NCI-H1092 (cell line): Measurements from ENCODE around the gene POLQ.
"Not testable (repeated sequence)": the region's sequence is repeated elsewhere in the genome, so short reads cannot be mapped to it uniquely, and the experiment has no call there.

Source experiments
- DNase-seq: peaks from one replicate; lab custom pipeline; 2025; lab: John Stamatoyannopoulos, UW

Gene POLQ

DNA sequence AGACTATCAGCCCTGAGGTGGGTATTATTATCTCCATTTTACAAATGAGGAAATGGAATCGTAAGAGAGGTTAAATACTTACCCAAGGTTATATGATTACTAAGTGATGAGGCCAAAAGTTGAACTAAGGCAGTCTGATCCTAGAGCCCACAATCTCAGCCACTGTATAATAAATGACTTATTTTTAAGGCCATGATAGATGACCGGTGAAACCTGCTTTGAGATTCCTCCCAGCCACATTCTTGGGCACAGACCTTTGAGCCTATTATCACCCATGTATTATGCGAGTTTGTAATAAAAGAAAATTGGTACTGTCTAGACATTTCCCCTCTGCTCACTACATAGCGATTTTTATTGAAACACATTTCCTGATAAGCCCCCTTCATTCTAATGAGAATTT, 37.4 kb downstream of the POLQ start:
- DNase-seq: no peak

DNA sequence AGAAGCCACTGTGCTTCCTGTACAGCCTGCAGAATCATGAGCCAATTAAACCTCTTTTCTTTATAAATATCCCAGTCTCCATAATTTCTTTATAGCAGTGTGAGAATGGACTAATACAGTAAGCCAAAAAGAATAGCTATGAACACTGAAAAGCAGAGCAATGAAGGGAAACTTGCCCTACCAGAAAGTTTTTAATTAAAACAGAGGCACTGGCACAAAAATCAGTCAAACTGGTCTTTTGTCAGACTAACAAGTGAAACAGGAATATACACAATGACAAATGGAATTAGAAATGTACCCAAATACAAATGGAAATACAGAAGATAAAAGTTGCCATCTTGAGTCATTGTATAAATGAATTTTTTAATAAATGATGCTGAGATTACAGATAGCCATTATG, 40.5 kb downstream of the POLQ start:
- DNase-seq: no peak

DNA sequence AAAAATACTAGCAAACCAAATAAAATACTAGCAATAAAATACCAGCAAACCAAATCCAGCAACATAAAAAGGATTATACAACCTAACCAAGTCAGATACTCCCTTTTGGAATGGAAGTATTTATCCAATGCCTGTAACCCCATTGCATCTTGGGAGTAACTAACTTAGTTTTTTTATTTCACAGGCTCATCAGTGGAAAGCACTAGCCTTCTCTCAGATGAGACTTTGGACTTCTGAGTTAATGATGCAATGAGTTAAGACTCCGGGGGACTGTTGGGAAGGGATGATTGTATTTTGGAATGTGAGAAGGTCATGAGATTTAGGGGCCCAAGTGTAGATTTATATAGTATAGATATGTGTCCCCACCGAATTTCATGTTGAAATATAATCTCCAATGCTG, 41.2 kb downstream of the POLQ start:
- DNase-seq: no peak

DNA sequence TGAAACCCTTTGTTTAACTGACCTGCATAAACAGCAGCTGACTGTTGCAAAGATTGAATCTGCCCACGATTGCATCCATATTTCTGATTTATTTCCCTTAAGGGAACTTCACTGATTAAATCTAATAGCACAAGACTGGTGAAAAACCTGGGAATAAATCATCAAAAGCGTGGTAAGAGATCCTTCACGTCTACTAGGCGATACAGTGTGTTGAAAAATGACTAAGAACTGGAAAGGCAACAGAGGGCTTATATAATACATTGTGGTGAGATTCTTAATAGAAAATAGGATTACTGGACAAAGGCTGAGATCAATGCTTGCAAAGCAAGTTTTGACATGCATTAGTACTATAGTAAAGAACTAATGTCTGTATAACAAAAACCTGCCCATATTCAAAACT, 49.0 kb downstream of the POLQ start:
- DNase-seq: no peak

DNA sequence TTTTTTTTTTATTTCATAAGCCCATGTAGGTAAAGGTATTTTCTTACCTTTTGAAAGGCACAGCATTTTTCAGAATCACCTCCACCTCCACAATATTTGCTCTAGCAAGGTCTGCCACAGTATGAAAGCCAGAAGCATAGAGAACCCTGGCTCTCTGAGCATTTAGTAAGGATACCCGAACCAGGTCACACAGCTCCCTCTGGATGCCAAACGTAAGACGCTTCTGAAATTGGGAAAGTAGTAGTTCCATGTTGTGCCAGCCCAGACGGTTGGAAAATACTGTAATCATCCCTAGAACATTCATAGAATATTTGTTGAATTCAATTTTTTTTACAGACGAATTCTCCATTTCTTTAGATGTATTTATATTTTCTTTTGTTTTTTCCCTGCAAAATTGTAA, 52.4 kb downstream of the POLQ start:
- no peak for DNase-seq

DNA sequence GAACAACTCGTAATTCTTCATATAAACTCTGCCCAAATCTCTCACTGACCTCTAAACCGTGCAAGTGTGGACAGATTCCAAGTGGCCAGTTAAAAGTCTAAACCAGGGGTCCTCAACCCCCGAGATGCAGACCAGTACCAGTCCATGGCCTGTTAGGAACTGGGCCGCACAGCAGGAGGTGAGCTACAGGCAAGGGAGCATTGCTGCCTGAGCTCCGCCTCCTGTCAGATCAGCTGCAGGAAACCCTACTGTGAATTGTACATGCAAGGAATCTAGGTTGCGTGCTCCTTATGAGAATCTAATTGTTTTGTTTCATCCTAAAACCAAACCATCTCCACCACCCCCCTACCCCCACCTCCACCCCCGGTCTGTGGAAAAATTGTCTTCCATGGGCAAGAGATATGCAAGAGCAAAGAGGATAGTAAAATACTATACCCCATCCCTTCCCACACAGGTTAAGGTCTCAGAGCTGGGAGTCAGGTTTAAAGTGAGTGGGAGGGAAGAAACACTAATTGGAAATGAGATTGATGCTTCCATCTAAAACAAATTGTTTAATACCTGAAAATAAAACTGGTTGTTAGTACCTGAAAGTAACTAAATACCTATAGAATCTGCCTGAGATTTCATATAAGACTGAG, 54.0 kb downstream of the POLQ start:
- no peak for DNase-seq

DNA sequence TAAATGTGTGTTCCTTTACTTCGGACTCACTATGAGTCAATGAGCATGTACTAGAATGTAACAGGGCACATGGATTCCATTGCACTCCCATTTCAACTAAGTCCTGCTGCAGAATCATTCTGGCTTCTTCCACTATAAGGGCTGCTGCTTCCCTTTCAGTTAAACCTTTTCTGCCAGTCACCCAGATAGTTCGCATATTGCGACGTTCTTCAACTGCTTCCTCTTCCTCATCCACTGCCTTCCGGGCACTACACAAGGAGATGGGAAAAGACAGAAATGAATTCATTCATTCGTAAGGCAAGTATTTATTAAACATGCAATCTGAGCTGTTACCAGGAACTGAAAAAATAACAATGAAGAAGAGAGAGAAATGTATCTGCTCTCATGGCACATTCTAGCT, 55.6 kb downstream of the POLQ start:
- no peak for DNase-seq

DNA sequence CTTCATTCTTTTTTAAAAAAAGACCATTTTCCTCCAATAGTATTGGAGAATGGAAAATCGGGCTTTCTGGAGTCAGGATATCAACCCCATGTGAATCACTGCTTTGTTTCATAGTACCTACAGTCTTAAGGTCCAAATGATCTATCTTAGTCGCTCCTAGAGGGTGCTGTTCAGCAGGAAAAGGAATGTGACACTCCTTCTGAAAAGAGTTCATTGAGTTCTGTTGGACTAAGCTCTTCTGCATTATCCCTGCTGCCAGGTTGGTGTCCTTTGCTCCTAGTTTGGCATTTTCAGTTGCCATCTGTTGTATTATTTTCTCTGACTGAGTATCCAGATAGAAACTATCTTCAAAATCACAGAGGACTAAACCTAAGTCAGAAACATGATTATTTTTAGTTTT, 57.2 kb downstream of the POLQ start:
- DNase-seq: no peak

DNA sequence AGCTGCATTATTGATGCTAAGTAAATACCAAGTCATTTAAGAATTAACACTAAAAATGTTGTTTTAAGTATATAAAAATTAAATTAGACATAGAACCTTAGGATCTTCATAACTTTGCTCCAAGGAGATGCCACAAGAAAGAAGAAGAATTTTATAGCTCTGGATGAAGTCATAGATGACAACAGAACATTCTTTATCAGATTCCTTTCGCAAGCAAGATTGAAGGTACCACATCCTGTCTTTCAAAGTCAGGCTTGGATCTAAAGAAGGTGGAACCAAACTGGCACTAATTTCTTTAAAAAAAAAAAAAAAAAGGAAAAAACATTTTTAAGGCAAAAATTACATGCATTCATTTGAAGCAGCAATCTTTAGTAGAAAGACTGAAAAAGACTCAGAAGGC, 62.5 kb downstream of the POLQ start:
- no peak for DNase-seq

DNA sequence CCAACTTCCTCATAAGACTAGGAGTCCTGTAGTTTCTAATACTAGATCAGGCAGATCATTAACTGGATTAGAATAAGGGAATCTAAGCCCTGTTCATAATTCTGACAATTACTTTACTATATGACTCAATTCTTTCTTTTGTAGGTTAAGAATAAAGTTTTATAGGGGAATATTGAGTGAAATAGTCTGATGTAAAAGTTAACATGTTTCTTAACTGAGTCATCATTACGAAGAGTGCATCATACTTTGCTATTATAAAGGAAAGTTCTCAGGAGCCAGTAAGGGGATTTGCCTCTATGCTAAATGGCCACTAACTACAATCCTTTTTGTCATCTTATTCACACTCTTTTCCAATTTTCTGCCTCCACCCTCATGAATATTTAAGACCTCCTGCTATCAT, 63.1 kb downstream of the POLQ start:
- DNase-seq: no peak

DNA sequence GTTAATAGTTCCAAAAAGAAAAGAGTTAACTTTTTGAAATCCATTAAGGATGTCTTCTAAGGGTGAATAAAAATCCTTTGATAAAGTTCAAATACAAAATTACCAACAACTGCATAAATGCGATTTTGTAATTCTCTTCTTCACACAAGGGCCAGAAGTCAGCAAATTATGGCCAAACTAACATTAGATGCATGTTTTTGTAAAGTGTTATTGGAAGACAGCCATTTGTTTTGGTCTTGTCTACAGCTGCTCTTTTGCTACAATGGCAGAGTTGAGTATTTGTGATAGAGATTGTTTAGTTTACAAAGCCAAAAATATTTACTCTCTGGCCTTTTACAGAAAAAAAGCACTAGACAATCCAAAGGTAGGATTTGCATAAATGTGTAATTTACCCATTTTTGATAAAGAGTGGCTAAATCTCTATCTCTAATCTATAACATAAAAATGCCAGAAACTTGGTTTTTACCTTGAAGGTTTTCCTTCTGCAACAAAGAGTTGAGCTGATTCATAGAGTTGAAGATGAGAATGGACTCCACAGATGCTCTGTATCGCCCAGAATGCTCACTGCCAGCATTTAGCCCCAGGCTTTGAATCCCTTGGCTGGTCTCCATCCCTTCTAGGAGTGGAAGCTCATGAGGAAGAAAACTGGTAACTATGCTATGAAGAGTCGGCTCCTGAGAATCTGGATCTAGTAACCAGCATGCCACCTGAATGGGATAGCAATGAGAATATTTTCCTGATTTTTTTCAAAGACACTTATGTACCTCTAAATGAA, 64.5 kb downstream of the POLQ start:
- no peak for DNase-seq

DNA sequence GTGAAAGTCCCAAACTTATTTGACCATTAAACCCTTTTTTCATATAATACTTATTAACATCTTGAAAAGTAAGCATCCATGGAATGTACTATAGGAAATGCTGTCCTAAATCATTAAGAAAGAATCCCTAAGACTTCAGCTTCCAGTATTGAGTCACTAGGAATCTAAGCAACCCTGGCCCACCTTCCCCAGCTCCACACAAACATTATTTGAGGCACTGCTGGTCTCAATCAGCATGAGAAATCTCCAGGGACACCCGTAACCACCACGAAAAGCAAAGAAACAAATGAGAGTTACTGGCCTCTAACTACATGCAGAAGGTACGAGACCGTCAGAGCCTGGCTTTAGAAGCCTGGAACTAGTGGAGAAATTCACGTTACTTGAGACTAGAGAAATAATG, 68.2 kb downstream of the POLQ start:
- DNase-seq: no peak

DNA sequence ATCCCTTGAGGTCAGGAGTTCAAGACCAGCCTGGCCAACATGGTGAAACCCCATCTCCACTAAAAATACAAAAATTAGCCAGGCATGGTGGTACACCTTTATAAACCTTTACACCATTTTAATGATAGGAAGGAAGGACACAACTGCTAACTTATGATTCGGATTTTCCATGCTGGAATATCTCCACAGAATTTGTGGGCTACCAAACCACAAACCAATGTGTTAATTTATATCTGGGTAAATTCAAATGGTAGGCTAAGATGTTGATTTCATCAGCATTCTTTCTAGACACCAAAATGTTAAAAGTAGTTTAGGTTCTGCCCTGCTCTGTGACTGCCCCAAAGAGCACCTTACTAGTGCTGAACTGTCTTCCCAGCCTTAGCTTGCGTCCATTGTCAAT, 72.8 kb downstream of the POLQ start:
- no peak for DNase-seq

DNA sequence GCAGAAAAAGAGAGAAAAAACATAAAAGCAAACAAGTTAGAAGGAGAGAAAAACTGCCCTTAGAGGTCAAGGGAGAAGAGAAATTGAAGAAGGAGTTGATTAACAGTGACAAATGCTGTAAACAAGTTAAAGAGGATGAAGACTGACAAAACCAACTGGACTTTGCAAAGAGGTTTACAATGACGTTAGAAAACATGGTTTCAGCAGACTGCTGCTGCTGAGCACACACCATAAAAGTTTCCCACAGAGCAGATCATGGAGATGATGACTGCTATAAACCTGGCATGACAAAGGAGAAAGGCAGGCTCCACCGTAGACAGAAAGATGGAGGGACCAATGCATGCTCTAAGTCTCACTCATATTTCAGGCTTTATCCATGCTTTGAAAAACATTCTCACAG, 78.7 kb downstream of the POLQ start:
- no peak for DNase-seq

DNA sequence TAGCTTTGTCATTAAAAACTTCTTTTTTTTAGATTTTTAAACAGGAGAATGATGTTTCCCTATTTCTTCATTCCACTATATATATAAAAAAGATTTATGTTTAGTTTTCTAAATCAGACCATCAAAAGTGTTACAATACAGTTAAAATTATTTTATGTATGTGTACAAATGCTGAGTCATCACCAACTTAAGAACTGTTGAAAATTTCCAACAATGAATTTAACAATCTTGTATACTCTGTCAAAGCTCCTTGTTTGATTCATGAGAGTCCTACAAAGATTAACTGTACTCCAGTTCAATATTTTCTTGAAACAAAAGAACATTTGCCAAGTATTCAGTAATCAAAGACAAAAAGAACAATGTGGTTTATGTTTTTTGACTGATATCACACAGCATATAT, 82.0 kb downstream of the POLQ start:
- DNase-seq: no peak

DNA sequence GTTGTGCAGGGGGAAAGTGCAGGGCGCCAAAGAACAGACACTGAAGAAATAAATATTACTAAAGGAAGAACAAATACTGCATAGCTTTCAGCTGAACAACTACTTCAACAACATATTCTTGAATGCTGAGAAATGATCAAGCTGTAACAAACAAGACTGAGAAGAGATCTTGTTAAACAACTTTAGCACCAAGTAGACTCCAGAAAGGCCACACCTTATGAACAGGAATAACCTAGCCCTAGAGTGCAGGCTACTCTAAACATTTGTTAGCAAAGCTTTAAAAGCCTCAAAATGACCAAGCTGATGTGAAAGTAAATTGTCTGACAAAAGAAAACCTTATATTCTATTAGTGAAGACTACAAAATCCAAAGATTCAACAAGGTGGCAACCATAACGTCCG, 83.2 kb downstream of the POLQ start:
- DNase-seq: no peak

DNA sequence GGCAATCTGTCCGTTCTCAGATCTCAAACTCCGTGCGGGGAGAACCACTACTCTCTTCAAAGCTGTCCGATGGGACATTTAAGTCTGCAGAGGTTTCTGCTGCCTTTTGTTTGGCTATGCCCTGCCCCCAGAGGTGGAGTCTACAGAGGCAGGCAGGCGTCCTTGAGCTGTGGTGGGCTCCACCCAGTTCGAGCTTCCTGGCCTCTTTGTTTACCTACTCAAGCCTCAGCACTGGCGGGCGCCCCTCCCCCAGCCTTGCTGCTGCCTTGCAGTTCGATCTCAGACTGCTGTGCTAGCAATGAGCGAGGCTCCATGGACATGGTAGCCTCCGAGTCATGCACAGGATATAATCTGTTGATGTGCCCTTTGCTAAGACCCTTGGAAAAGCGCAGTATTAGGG, 94.0 kb downstream of the POLQ start:
- not testable (repeated sequence) for DNase-seq

DNA sequence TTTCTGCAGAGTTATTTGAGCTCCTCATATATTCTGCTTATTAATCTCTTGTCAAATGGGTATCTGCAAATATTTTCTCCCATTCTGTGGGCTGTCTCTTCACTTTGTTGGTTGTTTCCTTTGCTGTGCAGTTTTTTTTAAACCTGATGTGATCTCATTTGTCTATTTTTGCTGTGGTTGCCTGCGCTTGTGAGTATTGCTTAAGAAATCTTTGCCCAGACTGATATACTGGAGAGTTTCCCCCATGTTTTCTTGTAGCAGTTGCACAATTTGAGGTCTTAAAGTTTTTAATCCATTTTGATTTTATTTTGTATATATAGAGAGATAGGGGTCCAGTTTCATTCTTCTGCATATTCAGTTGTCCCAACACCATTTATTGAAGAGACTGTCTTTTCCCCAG, 102.3 kb downstream of the POLQ start:
- no peak for DNase-seq

DNA sequence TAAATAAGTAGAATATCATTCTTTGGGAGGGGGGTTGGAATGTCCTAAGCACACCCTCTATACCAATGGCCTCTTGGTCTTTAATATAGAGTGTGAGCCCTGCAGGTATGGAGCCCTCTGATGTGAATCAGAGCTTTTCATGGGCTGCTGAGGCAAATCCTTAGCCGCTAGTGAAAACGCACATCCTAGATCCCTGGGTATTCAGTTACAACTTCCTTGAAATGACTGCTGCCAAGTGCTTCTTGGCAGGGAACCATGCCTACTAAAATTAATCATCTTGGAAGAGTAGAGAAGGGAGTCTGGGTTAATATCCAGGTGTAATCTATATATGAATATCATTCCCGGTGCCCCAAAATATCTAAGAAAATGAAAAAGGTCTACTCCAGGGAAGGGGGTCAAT, 109.1 kb downstream of the POLQ start:
- DNase-seq: no peak

DNA sequence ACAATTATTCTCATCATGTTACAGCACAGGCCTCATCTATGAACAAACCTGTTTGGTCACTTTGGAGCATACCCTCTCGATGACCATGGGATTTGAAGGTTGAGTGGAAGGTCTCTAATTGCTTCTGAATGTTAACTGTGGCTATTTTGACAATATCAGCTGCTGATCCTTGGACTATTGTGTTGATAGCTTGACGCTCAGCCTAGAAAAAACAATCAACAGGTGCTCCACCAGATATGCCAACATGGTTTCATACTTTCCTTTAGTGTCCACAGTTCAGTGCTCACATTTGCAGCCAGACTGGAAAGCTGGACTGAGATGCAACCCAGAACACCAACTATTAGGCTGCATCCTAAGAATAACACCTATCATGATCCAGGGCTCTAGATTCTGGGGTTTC, 109.7 kb downstream of the POLQ start:
- DNase-seq: no peak

DNA sequence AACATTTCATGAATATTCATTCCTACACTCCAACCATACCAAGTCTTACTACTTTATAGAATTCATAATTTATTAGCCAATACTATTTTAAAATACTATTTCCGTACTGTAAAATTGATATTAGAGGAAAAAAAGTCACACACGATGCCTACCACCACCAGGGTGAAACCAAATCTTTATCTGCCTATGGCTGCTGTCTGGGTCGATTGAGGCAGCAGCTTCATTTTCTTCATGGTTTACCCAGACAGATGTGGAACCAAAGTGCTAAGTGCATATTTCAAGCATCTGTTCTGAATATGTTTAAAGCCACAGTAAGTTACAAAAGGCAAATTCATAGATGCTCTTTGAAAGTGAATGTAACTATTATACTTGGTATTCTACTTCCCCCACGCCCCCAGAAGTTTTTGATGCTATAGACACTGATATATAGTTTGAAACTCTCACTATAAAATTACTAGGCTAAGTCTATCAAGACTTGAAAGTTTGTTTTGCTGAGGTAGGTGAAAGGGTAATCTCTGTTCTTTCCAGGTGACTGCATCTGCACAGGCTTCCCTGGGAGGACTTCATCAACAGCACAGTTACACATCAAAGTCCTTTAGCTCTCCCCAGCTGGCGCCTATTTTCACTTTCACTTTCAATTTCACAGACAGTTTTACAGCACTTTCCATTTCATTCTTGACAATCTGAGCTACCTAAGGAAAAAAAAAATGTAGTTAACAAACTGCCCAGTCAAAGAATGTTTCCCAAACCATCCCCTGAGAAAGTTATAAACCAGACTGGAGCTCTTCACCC, 113.9 kb downstream of the POLQ start:
- DNase-seq: no peak

DNA sequence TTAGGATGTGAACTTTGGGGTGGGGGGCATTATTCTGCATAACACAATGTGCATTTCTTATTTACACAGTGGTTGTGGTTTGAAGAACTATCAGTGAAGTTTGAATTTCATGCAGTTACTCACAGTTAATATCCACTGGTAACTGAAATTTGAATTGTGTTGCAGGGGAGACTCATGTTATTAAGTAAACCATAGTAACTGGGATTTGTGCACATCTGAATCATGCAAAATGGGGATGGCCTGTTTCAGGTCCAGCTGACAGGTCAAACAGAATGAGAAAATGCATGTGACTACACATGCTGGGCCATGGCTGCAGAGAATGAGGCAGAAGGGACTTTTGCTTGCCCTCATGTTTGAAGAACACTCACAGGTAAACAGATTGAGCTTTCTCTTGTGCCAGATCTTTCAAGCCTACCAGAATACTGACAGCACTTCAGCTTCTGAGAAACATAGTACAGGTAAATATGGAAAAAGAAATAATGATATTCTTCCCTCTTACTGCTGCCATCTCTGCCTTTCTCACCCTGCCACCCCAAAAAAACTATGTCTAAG, 115.0 kb downstream of the POLQ start:
- no peak for DNase-seq

DNA sequence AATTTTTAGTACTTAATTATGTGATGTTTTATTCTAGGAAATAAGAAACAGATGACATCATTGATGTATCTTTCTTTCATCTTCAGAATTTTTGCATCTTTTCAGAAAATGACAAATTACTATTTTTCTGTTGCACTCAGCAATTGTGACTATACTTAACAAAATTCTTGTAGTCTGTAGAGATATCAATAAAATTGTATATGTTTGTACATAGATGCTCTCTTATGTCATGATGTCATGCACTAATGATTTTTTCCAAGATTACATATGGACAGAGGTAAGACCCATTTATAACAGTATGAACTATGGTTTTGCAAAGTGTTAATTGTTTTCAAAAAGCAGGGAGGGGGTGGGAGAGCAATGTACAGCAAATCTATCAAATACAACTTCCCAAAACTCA, 121.2 kb downstream of the POLQ start:
- DNase-seq: no peak
